Mesenchymal stem cell (in vitro differentiated cells and primary cell): ENCODE measurements around the gene KRTAP4-2.
"Not testable (repeated sequence)": the region's sequence is repeated elsewhere in the genome, so short reads cannot be mapped to it uniquely, and the experiment has no call there.

Source experiments
- DNase-seq: peaks from one replicate; pipeline ENCODE4 v3.0.0-alpha.2; 2013
- H2AFZ ChIP-seq: one replicate; pipeline ENCODE4 v1.6.1; 2013; ENCODE audit warnings: low read depth, mild to moderate bottlenecking, control low read depth, inconsistent platforms, low read length, moderate library complexity
- H2AK5ac ChIP-seq: 2 replicates; pipeline ENCODE4 v1.6.1; 2013; ENCODE audit warnings: low read length, moderate library complexity, mild to moderate bottlenecking, inconsistent platforms; ENCODE audit not compliant: severe bottlenecking
- H2BK120ac ChIP-seq: one replicate; pipeline ENCODE4 v1.6.1; 2013; ENCODE audit warnings: low read depth, mild to moderate bottlenecking, inconsistent platforms, low read length, moderate library complexity
- H2BK12ac ChIP-seq, 2 experiments: one replicate each; pipeline ENCODE4 v1.6.1; 2013; ENCODE audit warnings: inconsistent platforms in 2 of 2, low read length in 2 of 2, mild to moderate bottlenecking in 2 of 2, moderate library complexity in 2 of 2, control low read depth in 1 of 2
- H2BK15ac ChIP-seq: one replicate; pipeline ENCODE4 v1.6.1; 2013; ENCODE audit warnings: mild to moderate bottlenecking, low read depth, inconsistent platforms; ENCODE audit not compliant: poor library complexity, severe bottlenecking
- H2BK5ac ChIP-seq: 2 replicates; pipeline ENCODE4 v1.6.1; 2013; ENCODE audit warnings: low read depth, mild to moderate bottlenecking, low read length, control low read depth, inconsistent platforms; ENCODE audit not compliant: poor library complexity, severe bottlenecking
- H3K14ac ChIP-seq, 2 experiments: one replicate each; pipeline ENCODE4 v1.6.1; 2013; ENCODE audit warnings: inconsistent platforms in 2 of 2, low read length in 2 of 2, control low read depth in 1 of 2, mild to moderate bottlenecking in 1 of 2, moderate library complexity in 1 of 2
- H3K18ac ChIP-seq, 2 experiments: one replicate each; pipeline ENCODE4 v1.6.1; 2013; ENCODE audit warnings: inconsistent platforms in 2 of 2, low read length in 2 of 2, control low read depth in 1 of 2, low read depth in 1 of 2, mild to moderate bottlenecking in 1 of 2
- H3K23ac ChIP-seq, 2 experiments: one replicate each; pipeline ENCODE4 v1.6.1; 2013; ENCODE audit warnings: inconsistent platforms in 2 of 2, low read length in 2 of 2, mild to moderate bottlenecking in 2 of 2, moderate library complexity in 2 of 2, control low read depth in 1 of 2
- H3K27ac ChIP-seq: 2 replicates; pipeline ENCODE4 v1.5.1; 2013; ENCODE audit warnings: mild to moderate bottlenecking, moderate library complexity, low read length, control low read depth, inconsistent platforms; ENCODE audit not compliant: poor library complexity, severe bottlenecking
- H3K27me3 ChIP-seq, 2 experiments: 2 replicates each; pipeline versions ENCODE4 v1.6.1 to v1.7.0; 2013; ENCODE audit warnings: low read length in 2 of 2, mild to moderate bottlenecking in 2 of 2, moderate library complexity in 2 of 2, control low read depth in 1 of 2, inconsistent platforms in 1 of 2; ENCODE audit not compliant: control insufficient read depth in 1 of 2, insufficient read depth in 1 of 2
- H3K36me3 ChIP-seq, 2 experiments: 2 replicates each; pipeline versions ENCODE4 v1.6.1 to v1.7.0; 2013; ENCODE audit warnings: low read length in 2 of 2, control low read depth in 1 of 2, inconsistent platforms in 1 of 2, low read depth in 1 of 2, mild to moderate bottlenecking in 1 of 2; ENCODE audit not compliant: insufficient read depth in 2 of 2, control insufficient read depth in 1 of 2
- H3K4ac ChIP-seq, 2 experiments: one replicate each; pipeline ENCODE4 v1.6.1; 2013; ENCODE audit warnings: inconsistent platforms in 2 of 2, low read length in 2 of 2, mild to moderate bottlenecking in 2 of 2, moderate library complexity in 2 of 2, control low read depth in 1 of 2, low read depth in 1 of 2
- H3K4me1 ChIP-seq: 2 replicates; pipeline ENCODE4 v1.6.1; 2013; ENCODE audit warnings: low read depth, low read length, control low read depth; ENCODE audit not compliant: control insufficient read depth, insufficient read depth
- H3K4me2 ChIP-seq: 2 replicates; pipeline ENCODE4 v1.6.1; 2013; ENCODE audit warnings: low read length, mild to moderate bottlenecking, inconsistent platforms; ENCODE audit not compliant: poor library complexity, severe bottlenecking
- H3K4me3 ChIP-seq, 2 experiments: 2 replicates each; pipeline versions ENCODE4 v1.5.1 to v1.7.0; 2013; ENCODE audit warnings: low read length in 2 of 2, mild to moderate bottlenecking in 2 of 2, control low read depth in 1 of 2, low read depth in 1 of 2; ENCODE audit not compliant: insufficient read depth in 1 of 2
- H3K79me1 ChIP-seq: replicated peaks from 2 replicates; pipeline ENCODE4 v1.6.1; 2013; ENCODE audit warnings: mild to moderate bottlenecking, control low read depth, low read length, inconsistent platforms; ENCODE audit not compliant: poor library complexity, severe bottlenecking
- H3K9ac ChIP-seq: 2 replicates; pipeline ENCODE4 v1.7.0; 2013; ENCODE audit warnings: mild to moderate bottlenecking, low read length, moderate library complexity
- H3K9me3 ChIP-seq: 2 replicates; pipeline ENCODE4 v1.7.0; 2013; ENCODE audit warnings: mild to moderate bottlenecking, low read length; ENCODE audit not compliant: control insufficient read depth
- H4K8ac ChIP-seq: one replicate; pipeline ENCODE4 v1.6.1; 2013; ENCODE audit warnings: inconsistent platforms, mild to moderate bottlenecking, low read length, moderate library complexity
- H4K91ac ChIP-seq: one replicate; pipeline ENCODE4 v1.6.1; 2013; ENCODE audit warnings: mild to moderate bottlenecking, low read length, inconsistent platforms
- whole genome bisulfite sequencing: methylation state at CpG from one replicate; pipeline ENCODE4 v1.1.7; 2013; ENCODE audit warnings: mixed read lengths; 5-methylcytosine and 5-hydroxymethylcytosine counted together

KRTAP4-2 gene

DNA sequence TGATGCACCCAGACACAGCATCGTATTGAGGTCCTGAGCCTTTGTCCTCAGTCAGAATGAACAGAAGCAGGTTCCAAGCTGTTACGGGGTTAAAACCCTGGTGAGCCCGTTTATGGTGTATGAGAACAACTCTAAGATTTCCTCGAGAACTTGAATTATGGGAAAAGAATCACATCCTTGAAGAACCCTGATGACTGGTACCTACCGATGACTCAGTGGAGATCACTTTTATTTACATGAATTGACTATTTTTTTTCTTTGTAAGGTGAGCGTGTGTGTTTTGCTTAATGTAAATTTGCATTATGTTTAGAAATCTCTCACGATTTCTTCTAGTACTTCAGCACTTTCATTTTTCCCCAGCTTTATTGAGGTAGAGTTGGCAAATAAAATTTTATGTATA is 14.2 kb downstream of the KRTAP4-2 start:
- Histone ChIP-seq H3K79me1 (no peaks in the 10 kb centered on the region), H2AFZ (no peak overlapping the region), H3K23ac (no peak overlapping the region), H2BK12ac (no peak overlapping the region), H2BK15ac (no peak overlapping the region), H3K4me2 (no peak overlapping the region), H4K91ac (no peak overlapping the region), H2BK120ac (no peak overlapping the region), H2AK5ac (no peak overlapping the region), H3K4me1 (peaks cover 7% of the 10 kb centered on the region), H2BK5ac (no peak overlapping the region), H3K9ac (no peak overlapping the region), H3K14ac (no peak overlapping the region), H3K18ac (no peak overlapping the region), H3K27ac (no peak overlapping the region), H3K4me3 (no peak overlapping the region), H3K36me3 (peaks cover 0 to 4% of the 10 kb centered on the region in 2 experiments), H4K8ac (no peak overlapping the region), H3K4ac (no peak overlapping the region), H3K27me3 (no peaks in the 10 kb centered on the region), H3K9me3 (no peaks in the 10 kb centered on the region)
- WGBS = 82% methylated on average over 5 of the region's 7 CpGs
- no peak for DNase-seq

DNA sequence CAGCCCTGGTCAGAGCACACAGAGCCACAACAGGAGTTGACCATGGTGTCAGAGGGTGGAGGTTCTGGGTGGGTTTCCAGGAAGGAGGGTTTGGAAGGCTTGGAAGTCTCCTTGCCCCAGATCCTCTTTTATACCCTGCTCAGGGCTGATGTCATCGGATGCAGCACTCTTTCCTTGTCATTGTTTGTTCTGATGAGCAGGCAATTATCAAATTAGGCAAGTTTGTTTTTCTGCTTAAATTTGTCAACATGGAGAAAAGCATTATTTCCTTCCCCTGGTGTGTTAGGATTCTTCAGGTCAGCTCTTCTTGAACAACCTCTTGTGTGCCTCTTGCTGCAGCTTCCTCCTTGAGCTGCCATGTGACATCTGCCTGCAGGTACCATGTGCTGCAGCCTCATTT is 17.4 kb downstream of the KRTAP4-2 start, which contains the start of gene KRTAP4-4:
Gene KRTAP4-4 (minus strand): TSS at position 101 of the 400 bp plus-strand sequence. CDS start 57 bp downstream, at position 44.
- no peak for DNase-seq
- no peak within 1 kb of the TSS for H3K4me2 ChIP-seq
- no peak within 1 kb of the TSS for H4K8ac ChIP-seq
- H3K36me3 ChIP-seq = peaks cover 0 to 4% of the 10 kb centered on the region in 2 experiments
- no peak within 1 kb of the TSS for H2AK5ac ChIP-seq
- no peak within 1 kb of the TSS for H4K91ac ChIP-seq
- peaks cover 4% of the 10 kb centered on the region for H3K4me1 ChIP-seq
- H3K18ac ChIP-seq = no peak within 1 kb of the TSS
- H2BK15ac ChIP-seq = no peak within 1 kb of the TSS
- H3K79me1 ChIP-seq = no peaks in the 10 kb centered on the region
- peak within 1 kb of the TSS in 1 of 2 experiments; percentile 72 for H3K23ac ChIP-seq
- peak within 1 kb of the TSS in 1 of 2 experiments; percentile 2 for H3K4ac ChIP-seq
- no peak within 1 kb of the TSS for H2BK5ac ChIP-seq
- no peaks in the 10 kb centered on the region for H3K27me3 ChIP-seq
- no peak within 1 kb of the TSS for H3K9ac ChIP-seq
- no peak within 1 kb of the TSS for H2BK120ac ChIP-seq
- H3K4me3 ChIP-seq = no peak within 1 kb of the TSS
- H3K14ac ChIP-seq = peak within 1 kb of the TSS in 1 of 2 experiments; percentile 93
- no peaks in the 10 kb centered on the region for H3K9me3 ChIP-seq
- H3K27ac ChIP-seq = no peak within 1 kb of the TSS
- H2AFZ ChIP-seq = no peak within 1 kb of the TSS
- no peak within 1 kb of the TSS for H2BK12ac ChIP-seq
- 100% methylated on average over 1 of the region's 1 CpG for WGBS

DNA sequence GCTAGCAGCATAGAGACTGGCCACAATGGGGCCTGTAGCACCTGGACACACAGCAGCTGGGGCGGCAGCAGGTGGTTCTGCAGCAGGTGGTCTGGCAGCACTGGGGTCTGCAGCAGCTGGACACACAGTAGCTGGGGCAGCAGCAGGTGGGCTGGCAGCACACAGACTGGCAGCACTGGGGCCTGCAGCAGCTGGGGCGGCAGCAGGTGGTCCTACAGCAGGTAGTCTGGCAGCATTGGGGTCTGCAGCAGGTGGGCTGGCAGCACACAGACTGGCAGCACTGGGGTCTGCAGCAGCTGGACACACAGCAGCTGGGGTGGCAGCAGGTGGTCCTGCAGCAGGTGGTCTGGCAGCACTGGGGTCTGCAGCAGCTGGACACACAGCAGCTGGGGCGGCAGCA is 17.8 kb downstream of the KRTAP4-2 start:
- H3K9ac ChIP-seq, H3K18ac ChIP-seq, H3K27me3 ChIP-seq, H2BK120ac ChIP-seq, H2BK12ac ChIP-seq, H4K8ac ChIP-seq, H2AK5ac ChIP-seq, DNase-seq, H3K4me2 ChIP-seq, H3K27ac ChIP-seq, H3K4me1 ChIP-seq, H2BK5ac ChIP-seq, H3K79me1 ChIP-seq, H2AFZ ChIP-seq, H2BK15ac ChIP-seq, H4K91ac ChIP-seq, H3K4me3 ChIP-seq, H3K9me3 ChIP-seq, H3K36me3 ChIP-seq: not testable (repeated sequence)
- Histone ChIP-seq H3K14ac (peak overlapping the region in 1 of 2 experiments; percentile 93), H3K23ac (peak overlapping the region in 1 of 2 experiments; percentile 72), H3K4ac (peak overlapping the region in 1 of 2 experiments; percentile 2)
- 85% methylated on average over 3 of the region's 3 CpGs for WGBS

DNA sequence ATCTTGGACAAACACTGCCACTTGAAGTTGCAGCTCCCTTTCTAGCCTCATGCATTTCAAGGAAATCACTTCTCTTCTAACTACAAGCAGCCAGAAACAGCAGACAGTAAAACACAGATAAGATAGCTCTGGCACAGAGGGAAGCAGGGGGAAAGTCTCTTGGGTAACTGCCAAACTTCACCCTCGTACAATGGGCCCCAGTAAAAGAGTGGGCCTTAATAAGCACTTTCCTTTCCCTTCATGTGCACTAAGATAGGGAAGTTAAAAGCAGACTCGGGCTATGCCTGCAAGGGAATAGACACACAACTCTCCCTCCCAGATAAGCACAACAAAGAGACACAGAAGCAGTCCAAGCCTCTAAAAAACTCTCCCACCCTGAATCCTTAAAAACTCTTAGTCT is 24.2 kb downstream of the KRTAP4-2 start:
- Histone ChIP-seq H3K79me1 (no peaks in the 10 kb centered on the region), H3K4me1 (no peaks in the 10 kb centered on the region), H2BK5ac (no peak overlapping the region), H3K27ac (no peak overlapping the region), H3K4me2 (no peak overlapping the region), H3K4ac (no peak overlapping the region), H2BK15ac (no peak overlapping the region), H3K9ac (no peak overlapping the region), H2AFZ (no peak overlapping the region), H3K27me3 (no peaks in the 10 kb centered on the region), H3K14ac (no peak overlapping the region), H4K8ac (no peak overlapping the region), H3K18ac (no peak overlapping the region), H2AK5ac (no peak overlapping the region), H2BK12ac (no peak overlapping the region), H3K23ac (no peak overlapping the region), H3K4me3 (no peak overlapping the region), H3K36me3 (no peaks in the 10 kb centered on the region), H2BK120ac (no peak overlapping the region), H4K91ac (no peak overlapping the region), H3K9me3 (no peaks in the 10 kb centered on the region)
- no peak for DNase-seq
- 62% methylated on average over 2 of the region's 2 CpGs for WGBS
